SK-N-SH treated with all-trans-retinoic acid at 6 μM for 48 hours (cell line): Measurements from ENCODE around the gene ALDH1B1.

Experiments used
- ATAC-seq: fragments of 200-7000 bp; cut with Tn5 transposase; 3 replicates; pipeline ENCODE4 v1.9.1; 2020; ENCODE audit warnings: mild to moderate bottlenecking, moderate library complexity
- ARNTL ChIP-seq: fragments of 450-650 bp; formaldehyde crosslinking; IDR thresholded peaks from 2 replicates; pipeline ENCODE4 v1.5.0; 2020; ENCODE audit warnings: low read depth, mild to moderate bottlenecking, moderate library complexity, borderline replicate concordance
- CREB5 ChIP-seq: fragments of 250-450 bp; sonication (Bioruptor Pico); IDR thresholded peaks from 2 replicates; pipeline ENCODE4 v1.5.1; 2020; ENCODE audit warnings: low read depth, mild to moderate bottlenecking, moderate library complexity
- CSDC2 ChIP-seq: fragments of 250-450 bp; sonication (Bioruptor Pico); IDR thresholded peaks from 2 replicates; pipeline ENCODE4 v1.5.0; 2020; ENCODE audit warnings: mild to moderate bottlenecking, moderate library complexity
- CSRNP3 ChIP-seq: fragments of 250-450 bp; sonication (Bioruptor Pico); IDR thresholded peaks from 2 replicates; pipeline ENCODE4 v1.5.1; 2021; ENCODE audit warnings: mild to moderate bottlenecking, moderate library complexity
- ESRRG ChIP-seq: fragments of 250-450 bp; sonication (Bioruptor Pico); IDR thresholded peaks from 2 replicates; pipeline ENCODE4 v1.6.1; 2021; ENCODE audit warnings: mild to moderate bottlenecking
- GLIS3 ChIP-seq: fragments of 250-450 bp; sonication (Bioruptor Pico); IDR thresholded peaks from 2 replicates; pipeline ENCODE4 v1.5.0; 2020; ENCODE audit warnings: mild to moderate bottlenecking, moderate library complexity
- OSR1 ChIP-seq: fragments of 250-450 bp; sonication (Bioruptor Pico); IDR thresholded peaks from 2 replicates; pipeline ENCODE4 v1.8.0; 2022; ENCODE audit warnings: moderate library complexity, mild to moderate bottlenecking, inconsistent platforms
- PATZ1 ChIP-seq: fragments of 250-450 bp; sonication (Bioruptor Pico); IDR thresholded peaks from 2 replicates; pipeline ENCODE4 v1.8.0; 2020; ENCODE audit warnings: mild to moderate bottlenecking, moderate library complexity, borderline replicate concordance
- POU6F1 ChIP-seq: fragments of 250-450 bp; sonication (Bioruptor Pico); IDR thresholded peaks from 2 replicates; pipeline ENCODE4 v1.8.0; 2021; ENCODE audit warnings: low read depth, mild to moderate bottlenecking, moderate library complexity, borderline replicate concordance
- PPARA ChIP-seq: fragments of 250-450 bp; sonication (Bioruptor Pico); IDR thresholded peaks from 2 replicates; pipeline ENCODE4 v1.5.0; 2020; ENCODE audit warnings: mild to moderate bottlenecking, borderline replicate concordance
- RARB ChIP-seq: fragments of 250-450 bp; sonication (Bioruptor Pico); IDR thresholded peaks from 2 replicates; pipeline ENCODE4 v1.8.0; 2021; ENCODE audit warnings: mild to moderate bottlenecking, moderate library complexity
- TCF4 ChIP-seq: fragments of 250-450 bp; sonication (Bioruptor Pico); IDR thresholded peaks from 2 replicates; pipeline ENCODE4 v1.8.0; 2021; ENCODE audit warnings: mild to moderate bottlenecking, moderate library complexity, borderline replicate concordance
- TOX ChIP-seq: fragments of 250-450 bp; sonication (Bioruptor Pico); IDR thresholded peaks from 2 replicates; pipeline ENCODE4 v1.8.0; 2021; ENCODE audit warnings: mild to moderate bottlenecking, moderate library complexity, borderline replicate concordance
- TSHZ2 ChIP-seq: fragments of 250-450 bp; sonication (Bioruptor Pico); IDR thresholded peaks from 2 replicates; pipeline ENCODE4 v1.5.0; 2020; ENCODE audit warnings: mild to moderate bottlenecking, moderate library complexity
- ZC3H10 ChIP-seq: fragments of 250-450 bp; sonication (Bioruptor Pico); IDR thresholded peaks from 2 replicates; pipeline ENCODE4 v1.5.1; 2021; ENCODE audit warnings: mild to moderate bottlenecking, moderate library complexity
- ZFP3 ChIP-seq: fragments of 250-450 bp; sonication (Bioruptor Pico); IDR thresholded peaks from 2 replicates; pipeline ENCODE4 v1.5.0; 2020; ENCODE audit warnings: mild to moderate bottlenecking, moderate library complexity
- ZFP30 ChIP-seq: fragments of 450-650 bp; formaldehyde crosslinking; IDR thresholded peaks from 2 replicates; pipeline ENCODE4 v1.5.0; 2022; ENCODE audit warnings: mild to moderate bottlenecking, moderate library complexity
- ZNF565 ChIP-seq: fragments of 450-650 bp; formaldehyde crosslinking; conservative IDR thresholded peaks from 2 replicates; pipeline ENCODE4 v1.5.0; 2020; ENCODE audit warnings: low read depth, mild to moderate bottlenecking, moderate library complexity
- ZNF70 ChIP-seq: fragments of 450-650 bp; formaldehyde crosslinking; IDR thresholded peaks from 2 replicates; pipeline ENCODE4 v1.5.0; 2020; ENCODE audit warnings: mild to moderate bottlenecking, moderate library complexity
- ZNF8 ChIP-seq: fragments of 450-650 bp; formaldehyde crosslinking; IDR thresholded peaks from 2 replicates; pipeline ENCODE4 v1.5.0; 2020; ENCODE audit warnings: mild to moderate bottlenecking, moderate library complexity

Gene ALDH1B1

GRCh38 chr9:38372762-38373619 is 19.5 kb upstream of the ALDH1B1 start:
- ATAC-seq = peak; percentile 31; the same call in 2 of the 3 replicates
- TF ChIP-seq TCF4 (CRISPR knock-in tag) (peak; percentile 72; the same call in 1 of the 2 replicates), ZC3H10 (CRISPR knock-in tag) (no peak), TSHZ2 (CRISPR knock-in tag) (peak; percentile 15; the same call in 1 of the 2 replicates)

- TF ChIP-seq PPARA = no peak
- no peak for TF ChIP-seq TOX (CRISPR knock-in tag)
- TF ChIP-seq CREB5 = no peak
- no peak for TF ChIP-seq POU6F1 (CRISPR knock-in tag)
- no peak for TF ChIP-seq ZNF8 (CRISPR knock-in tag)
- TF ChIP-seq ZNF70 (CRISPR knock-in tag) = no peak
- no peak for TF ChIP-seq ZFP3 (CRISPR knock-in tag)
- TF ChIP-seq CSDC2 = no peak
- TF ChIP-seq ZC3H10 (CRISPR knock-in tag) = no peak
- no peak for TF ChIP-seq GLIS3 (CRISPR knock-in tag)
- TF ChIP-seq OSR1 (CRISPR knock-in tag) = no peak
- no peak for TF ChIP-seq ESRRG (CRISPR knock-in tag)
- TF ChIP-seq ZFP30 (CRISPR knock-in tag) = no peak
- TF ChIP-seq TSHZ2 (CRISPR knock-in tag) = no peak
- no peak for TF ChIP-seq TCF4 (CRISPR knock-in tag)
- no peak for TF ChIP-seq CSRNP3 (CRISPR knock-in tag)
- TF ChIP-seq RARB (CRISPR knock-in tag) = no peak
- no peak for TF ChIP-seq ARNTL (CRISPR knock-in tag)
- TF ChIP-seq ZNF565 (CRISPR knock-in tag) = no peak
- no peak for TF ChIP-seq PATZ1
- TF ChIP-seq, all 23 proteins: peak for 0
- ATAC-seq = no peak
Measured at GRCh38 chr9:38373679-38374078, 18.8 kb upstream of the ALDH1B1 start.
